ENCODE measurements around the gene OCEL1. TPM values are rescaled to one million over a fixed set of nuclear protein-coding genes. Genes with fewer than 3 reads are reported as not detected.
A peak's percentile ranks its signal among the peaks of the same experiment; 100 is the strongest.

Gene OCEL1
- total and polyA plus RNA-seq, 2 of the 13 experiments (the other 11 are each of a cell fraction or from before 2014, with no cell fraction given) = 10.6 to 17.2 TPM

- TF ChIP-seq STAT6 (CRISPR knock-in tag; IDR thresholded peaks at IDR 0.05; ENCODE audit: borderline replicate concordance) = no peak
- peak; percentile 63; the same call in 1 of the 2 replicates for TF ChIP-seq CAMTA2 (CRISPR knock-in tag; IDR thresholded peaks at IDR 0.05; ENCODE audit: borderline replicate concordance)
- TF ChIP-seq ZNF768 (CRISPR knock-in tag; IDR thresholded peaks at IDR 0.05) = peak; percentile 37; the same call in 1 of the 2 replicates
- peak; percentile 83 for TF ChIP-seq RBM39 (IDR thresholded peaks at IDR 0.05; ENCODE audit: low read depth, low read length, poor library complexity, severe bottlenecking)
- peak; percentile 81; the same call in 1 of the 2 replicates for TF ChIP-seq SP4 (CRISPR knock-in tag; IDR thresholded peaks at IDR 0.05)
Measured at GRCh38 chr19:17215127-17215971, 10.7 kb upstream of the OCEL1 start, which contains the start of gene USE1 (continued).

- H3K4me2 ChIP-seq (ENCODE audit: low read depth, low read length) = peak overlapping the region; percentile 77
- WGBS (ENCODE audit: low lambda C conversion rate) = 96% methylated on average over 11 of the region's 13 CpGs
- peak overlapping the region; percentile 97 for H3K27ac ChIP-seq (ENCODE audit: extremely low read length, insufficient read depth, low read length)
- intact Hi-C loops (cut with micrococcal nuclease; ENCODE audit: unreplicated experiment) = no loop called here
- in situ Hi-C loops (cut with HindIII; ENCODE audit: extremely low pct_ligation_motif_present, low pct_unique_long_range_greater_than_20kb) = no loop called here
- no peak for ATAC-seq
- H3K9me3 ChIP-seq (ENCODE audit: low read length) = no peaks in the 10 kb centered on the region
- POLR2A ChIA-PET = interaction anchor here (0.6 to 4.2 kb wide), 23 partner anchors 10 to 142 kb away, joined by 3 to 120 read pairs (median 8); partner anchors contain the start of genes ABHD8, BABAM1, DDA1 and HAUS8
- peaks cover 0 to 6% of the 10 kb centered on the region in 2 experiments; a peak in 2 of 5 replicates for H3K36me3 ChIP-seq (replicated peaks in 1 of 2; ENCODE audit: control insufficient read depth in 1 of 2, insufficient read depth in 2 of 2, low read length in 2 of 2)
- no peak for DNase-seq (ENCODE audit: low spot score)
- no peaks in the 10 kb centered on the region for H4K20me1 ChIP-seq (ENCODE audit: insufficient read depth, low read length)
- TSS peak; percentile 62 for BruUV-seq (replicated peaks)
- CTCF ChIA-PET (ENCODE audit: low intra/inter-chr PET ratio, low total read pairs) = no interaction called here
- H3K27me3 ChIP-seq (ENCODE audit: control insufficient read depth in 1 of 2, insufficient read depth in 2 of 2, low read length in 2 of 2) = no peaks in the 10 kb centered on the region; a peak in 1 of 5 replicates
- TF ChIP-seq MED13 (CRISPR knock-in tag; IDR thresholded peaks at IDR 0.05) (0 out of 2 replicates have a peak, but pooled peaks have one; percentile 24), ZFP91 (CRISPR knock-in tag; IDR thresholded peaks at IDR 0.05; ENCODE audit: borderline replicate concordance) (no peak)
- H3K9ac ChIP-seq (ENCODE audit: insufficient read depth, low read depth, low read length) = peak overlapping the region; percentile 99
- no peaks in the 10 kb centered on the region for H3K79me2 ChIP-seq (ENCODE audit: insufficient read depth, low read length)
- peak overlapping the region; percentile 63 to 94 (median 81); a peak in 4 of 6 replicates for H3K4me3 ChIP-seq (replicated peaks in 1 of 3; ENCODE audit: insufficient read depth in 1 of 3, low read depth in 2 of 3, low read length in 3 of 3)
- H3K4me1 ChIP-seq (ENCODE audit: insufficient read depth, low read length) = peaks cover 43% of the 10 kb centered on the region
- no peak overlapping the region for H2AFZ ChIP-seq (ENCODE audit: low read length)
- no peak for FAIRE-seq
Measured at GRCh38 chr19:17216058-17216670, 9.9 kb upstream of the OCEL1 start.

Data from HepG2 (cell line).